ENCODE data around the gene VWA5B2.

The VWA5B2 gene

DNA sequence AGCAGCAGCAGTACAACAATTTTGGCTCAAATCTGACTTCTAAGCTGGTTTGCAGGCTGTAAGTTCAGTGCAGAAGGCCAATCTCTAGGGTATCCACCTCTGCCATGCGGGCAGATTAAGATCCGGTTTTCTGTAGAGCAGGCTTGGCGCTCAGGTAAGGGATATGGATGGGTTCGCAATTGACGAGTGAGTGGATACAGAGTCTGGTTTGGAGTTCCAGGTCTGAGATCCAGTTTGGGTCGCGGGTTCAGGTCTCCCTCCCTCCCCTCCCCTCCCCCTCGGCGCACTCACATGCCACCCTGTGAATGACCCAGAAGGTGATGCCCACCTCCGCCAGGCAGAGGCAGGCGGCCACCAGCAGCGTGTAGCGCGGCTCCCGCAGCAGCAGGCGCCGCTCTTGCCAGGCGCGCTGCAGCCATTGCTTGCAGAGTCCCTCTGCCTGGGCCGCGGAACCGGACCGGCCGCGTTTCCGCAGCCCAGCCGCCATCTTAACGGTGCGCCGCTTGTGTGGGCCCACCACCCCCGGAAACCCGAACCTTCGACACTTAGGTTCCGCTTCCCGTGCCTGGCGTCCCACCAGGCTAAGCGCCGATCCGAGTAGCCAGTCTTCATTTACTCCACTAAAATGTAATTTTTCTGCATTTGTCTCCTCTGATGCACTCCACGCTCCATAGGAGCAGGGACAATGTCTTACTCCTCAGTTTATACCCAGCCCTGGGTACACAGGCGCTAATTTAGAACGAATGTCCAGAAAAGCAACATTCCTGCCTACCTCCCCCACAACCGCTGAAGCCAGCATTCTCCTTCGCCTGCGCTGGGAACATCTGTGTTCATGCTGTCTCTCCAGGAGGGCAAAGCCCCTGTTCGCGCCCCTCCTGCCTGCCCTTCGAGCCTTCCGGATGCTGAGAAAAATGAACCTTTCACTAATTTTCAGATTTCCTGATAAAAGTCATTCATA, 19.3 kb downstream of the VWA5B2 start, which contains the start of gene ALG3:
TSS of gene ALG3 (minus strand) at position 509 of the 958 bp plus-strand sequence. CDS start at position 487, 22 bp downstream.
- TF ChIP-seq, protein P1, sequence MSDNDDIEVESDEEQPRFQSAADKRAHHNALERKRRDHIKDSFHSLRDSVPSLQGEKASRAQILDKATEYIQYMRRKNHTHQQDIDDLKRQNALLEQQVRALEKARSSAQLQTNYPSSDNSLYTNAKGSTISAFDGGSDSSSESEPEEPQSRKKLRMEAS (IDR thresholded peaks at IDR 0.05; ENCODE audit: low read depth, low read length): peak; percentile 79
- TF ChIP-seq, protein P2, sequence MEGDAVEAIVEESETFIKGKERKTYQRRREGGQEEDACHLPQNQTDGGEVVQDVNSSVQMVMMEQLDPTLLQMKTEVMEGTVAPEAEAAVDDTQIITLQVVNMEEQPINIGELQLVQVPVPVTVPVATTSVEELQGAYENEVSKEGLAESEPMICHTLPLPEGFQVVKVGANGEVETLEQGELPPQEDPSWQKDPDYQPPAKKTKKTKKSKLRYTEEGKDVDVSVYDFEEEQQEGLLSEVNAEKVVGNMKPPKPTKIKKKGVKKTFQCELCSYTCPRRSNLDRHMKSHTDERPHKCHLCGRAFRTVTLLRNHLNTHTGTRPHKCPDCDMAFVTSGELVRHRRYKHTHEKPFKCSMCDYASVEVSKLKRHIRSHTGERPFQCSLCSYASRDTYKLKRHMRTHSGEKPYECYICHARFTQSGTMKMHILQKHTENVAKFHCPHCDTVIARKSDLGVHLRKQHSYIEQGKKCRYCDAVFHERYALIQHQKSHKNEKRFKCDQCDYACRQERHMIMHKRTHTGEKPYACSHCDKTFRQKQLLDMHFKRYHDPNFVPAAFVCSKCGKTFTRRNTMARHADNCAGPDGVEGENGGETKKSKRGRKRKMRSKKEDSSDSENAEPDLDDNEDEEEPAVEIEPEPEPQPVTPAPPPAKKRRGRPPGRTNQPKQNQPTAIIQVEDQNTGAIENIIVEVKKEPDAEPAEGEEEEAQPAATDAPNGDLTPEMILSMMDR (IDR thresholded peaks at IDR 0.05; ENCODE audit: low read depth, low read length): no peak
- TF ChIP-seq POLR2A (IDR thresholded peaks at IDR 0.05; ENCODE audit: extremely low read depth, insufficient read length): peak; percentile 67
- peak; percentile 96 for TF ChIP-seq MYC (IDR thresholded peaks at IDR 0.05; ENCODE audit: low read depth, low read length)

DNA sequence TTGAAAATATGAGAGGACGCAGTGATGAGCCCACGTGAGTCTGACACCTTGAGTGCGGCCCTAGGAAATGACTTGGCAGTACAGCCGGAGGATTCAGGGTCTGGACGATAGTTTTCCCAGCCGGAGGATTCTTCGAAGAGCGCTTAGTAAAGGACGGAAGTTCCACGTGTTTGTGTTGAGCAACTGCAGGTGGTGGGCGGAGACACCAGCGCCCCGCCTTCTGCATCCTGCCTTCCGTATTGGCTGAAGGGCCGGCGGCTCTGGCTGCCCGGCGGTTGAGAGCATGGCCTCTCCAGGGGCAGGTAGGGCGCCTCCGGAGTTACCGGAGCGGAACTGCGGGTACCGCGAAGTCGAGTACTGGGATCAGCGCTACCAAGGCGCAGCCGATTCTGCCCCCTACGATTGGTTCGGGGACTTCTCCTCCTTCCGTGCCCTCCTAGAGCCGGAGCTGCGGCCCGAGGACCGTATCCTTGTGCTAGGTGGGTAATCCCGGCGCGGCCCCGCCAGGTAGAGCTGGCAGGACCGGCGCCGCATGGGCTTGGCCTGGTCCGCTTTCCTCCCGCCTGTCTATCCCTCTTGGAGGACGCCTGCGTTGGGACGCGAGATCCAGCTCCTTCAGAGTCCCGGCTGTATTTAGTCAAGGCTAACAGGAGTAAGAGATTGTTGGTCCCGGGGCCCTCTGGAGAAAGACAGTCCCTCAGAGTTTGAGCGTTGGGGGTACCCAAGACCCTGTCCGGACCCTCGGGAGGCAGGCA, 20.2 kb downstream of the VWA5B2 start, which contains the start of gene EEF1AKMT4:
TSS of gene EEF1AKMT4 (plus strand) at position 261 of the 755 bp plus-strand sequence. CDS start at position 284, 23 bp downstream.
- TF ChIP-seq MYC (IDR thresholded peaks at IDR 0.05; ENCODE audit: low read depth, low read length) (peak; percentile 100), POLR2A (IDR thresholded peaks at IDR 0.05; ENCODE audit: extremely low read depth, insufficient read length) (peak; percentile 64)
- TF ChIP-seq, protein P1 (IDR thresholded peaks at IDR 0.05; ENCODE audit: low read depth, low read length): peak; percentile 100
- TF ChIP-seq, protein P2 (IDR thresholded peaks at IDR 0.05; ENCODE audit: low read depth, low read length): peak; percentile 61
- peak; percentile 99 for DNase-seq (ENCODE audit: low read depth)
- H3K4me3 ChIP-seq (ENCODE audit: low read depth, low read length): peak within 1 kb of the TSS; percentile 83

More for the DNA sequence above, 19.3 kb downstream of the VWA5B2 start, which contains the start of gene ALG3:
- peak; percentile 92 for DNase-seq (ENCODE audit: low read depth)
- peak within 1 kb of the TSS; percentile 83 for H3K4me3 ChIP-seq (ENCODE audit: low read depth, low read length)

DNA sequence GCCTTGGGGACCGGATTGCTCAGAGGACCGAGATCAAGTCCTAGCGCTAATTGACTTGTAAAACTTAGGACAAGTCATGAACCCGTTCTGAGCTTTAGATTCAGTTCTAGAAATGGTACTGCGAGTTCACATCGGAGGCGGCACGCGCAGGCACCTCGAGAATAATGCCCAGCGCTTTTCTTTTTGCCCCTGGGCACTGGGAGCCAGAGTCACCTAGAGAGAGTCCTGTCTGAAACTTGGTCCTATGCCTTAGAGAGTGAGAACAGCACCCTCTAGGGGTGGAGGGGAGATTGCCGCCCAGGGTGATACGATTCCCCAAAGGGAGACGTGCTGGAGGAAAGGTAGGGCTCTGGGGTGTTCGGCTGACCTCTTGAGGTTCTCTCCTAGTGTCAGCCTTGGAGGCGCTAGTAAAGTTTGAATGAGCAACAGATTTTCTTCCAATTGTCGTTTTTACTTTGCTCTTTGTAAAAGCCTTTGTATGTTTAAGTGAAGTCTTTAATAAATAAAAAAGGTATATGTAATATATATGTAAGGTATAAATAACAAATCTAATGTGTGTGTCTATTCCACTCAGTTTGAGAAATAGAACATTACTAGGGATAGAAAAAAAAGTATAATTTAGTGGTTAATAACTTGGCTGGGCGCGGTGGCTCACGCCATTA, 20.9 kb downstream of the VWA5B2 start:
- peak overlapping the region; percentile 83 for H3K4me3 ChIP-seq (ENCODE audit: low read depth, low read length)
- TF ChIP-seq POLR2A (IDR thresholded peaks at IDR 0.05; ENCODE audit: extremely low read depth, insufficient read length) (no peak), MYC (IDR thresholded peaks at IDR 0.05; ENCODE audit: low read depth, low read length) (no peak)
- TF ChIP-seq, protein P1 (IDR thresholded peaks at IDR 0.05; ENCODE audit: low read depth, low read length): no peak; the same call in 1 of the 2 replicates
- TF ChIP-seq, protein P2 (IDR thresholded peaks at IDR 0.05; ENCODE audit: low read depth, low read length): peak; percentile 93
- DNase-seq (ENCODE audit: low read depth): peak; percentile 93

DNA sequence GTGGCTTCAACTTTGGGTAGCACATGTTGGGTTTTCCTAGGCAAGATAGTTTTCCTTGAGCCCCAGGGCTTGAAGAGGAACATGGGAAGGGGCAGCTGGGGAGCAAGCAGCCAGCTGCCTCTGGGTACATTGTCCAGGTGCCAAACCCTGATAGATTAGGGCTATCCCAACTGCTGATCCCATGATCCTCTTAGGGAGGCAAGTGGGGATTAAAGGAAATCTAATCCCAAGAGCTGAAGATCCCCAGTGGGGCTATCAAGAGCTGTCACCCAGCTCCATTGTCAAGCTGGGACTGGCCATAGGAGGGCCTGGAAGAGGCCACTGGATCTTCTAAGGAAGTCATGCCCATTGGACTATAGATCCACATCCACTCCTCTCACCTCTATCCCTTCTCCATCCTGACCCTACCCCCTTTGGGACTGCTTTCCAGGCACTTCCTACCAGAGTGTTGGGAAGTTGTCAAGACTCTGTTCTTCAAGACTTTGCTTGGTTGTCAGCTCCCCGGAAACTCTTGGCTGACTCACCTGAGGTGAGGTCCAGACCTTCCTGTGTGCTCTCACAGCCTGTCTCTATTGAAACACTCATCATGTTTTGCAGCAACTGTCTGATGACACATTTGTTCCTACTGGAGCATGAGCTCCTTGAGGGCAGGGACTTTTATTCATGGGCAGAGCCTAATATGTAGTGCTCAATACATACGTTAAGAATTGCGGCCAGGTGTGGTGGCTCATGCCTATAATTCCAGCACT, 26.1 kb downstream of the VWA5B2 start:
- DNase-seq (ENCODE audit: low read depth): no peak
- no peak overlapping the region for H3K4me3 ChIP-seq (ENCODE audit: low read depth, low read length)
- TF ChIP-seq, protein P1 (IDR thresholded peaks at IDR 0.05; ENCODE audit: low read depth, low read length): no peak
- TF ChIP-seq MYC (IDR thresholded peaks at IDR 0.05; ENCODE audit: low read depth, low read length) (no peak), POLR2A (IDR thresholded peaks at IDR 0.05; ENCODE audit: extremely low read depth, insufficient read length) (no peak)
- TF ChIP-seq, protein P2 (IDR thresholded peaks at IDR 0.05; ENCODE audit: low read depth, low read length): no peak
